HG02610 (cell line): ENCODE measurements around the gene TM9SF3.

Experiments used
- ATAC-seq: cut with Tn5 transposase; IDR thresholded peaks from one replicate; pipeline ENCODE4 v1.9.1; 2021; ENCODE audit warnings: mild to moderate bottlenecking, moderate library complexity; ENCODE audit not compliant: unreplicated experiment

TM9SF3 gene

GRCh38 chr10:96511044-96511945 is 75.5 kb downstream of the TM9SF3 start:
- no peak for ATAC-seq

GRCh38 chr10:96509017-96509641 is 77.7 kb downstream of the TM9SF3 start:
- ATAC-seq, result no peak

GRCh38 chr10:96507044-96507443 is 79.8 kb downstream of the TM9SF3 start:
- ATAC-seq, result no peak

GRCh38 chr10:96505150-96506136 is 81.4 kb downstream of the TM9SF3 start:
- peak; percentile 53 for ATAC-seq

GRCh38 chr10:96502561-96503282 is 84.1 kb downstream of the TM9SF3 start:
- no peak for ATAC-seq

GRCh38 chr10:96501985-96502384 is 84.8 kb downstream of the TM9SF3 start:
- no peak for ATAC-seq

- no peak for ATAC-seq
Observed at GRCh38 chr10:96500519-96500918, 86.3 kb downstream of the TM9SF3 start.

GRCh38 chr10:96500050-96500449 is 86.8 kb downstream of the TM9SF3 start:
- ATAC-seq, result no peak

- no peak for ATAC-seq
Observed at GRCh38 chr10:96497391-96497790, 89.4 kb downstream of the TM9SF3 start.

GRCh38 chr10:96496281-96496925 is 90.4 kb downstream of the TM9SF3 start:
- ATAC-seq, result no peak

- no peak for ATAC-seq
Observed at GRCh38 chr10:96495544-96495943, 91.3 kb downstream of the TM9SF3 start.

GRCh38 chr10:96494694-96495093 is 92.1 kb downstream of the TM9SF3 start:
- no peak for ATAC-seq

GRCh38 chr10:96493871-96494525 is 92.8 kb downstream of the TM9SF3 start:
- no peak for ATAC-seq

GRCh38 chr10:96493254-96493653 is 93.6 kb downstream of the TM9SF3 start:
- ATAC-seq, result no peak

- ATAC-seq, result no peak
Observed at GRCh38 chr10:96491303-96491702, 95.5 kb downstream of the TM9SF3 start.

GRCh38 chr10:96488161-96488935 is 98.5 kb downstream of the TM9SF3 start:
- ATAC-seq, result no peak

- no peak for ATAC-seq
Observed at GRCh38 chr10:96482815-96483588, 103.8 kb downstream of the TM9SF3 start.

GRCh38 chr10:96478355-96478754 is 108.5 kb downstream of the TM9SF3 start:
- ATAC-seq, result no peak
